ENCODE measurements around the gene OTUB2. TPM values are rescaled to one million over a fixed set of nuclear protein-coding genes. Genes with fewer than 3 reads are reported as not detected.

OTUB2 gene
- total RNA-seq, 4 donors from 2014 or later = 0.11 TPM; not detected in 3

DNA sequence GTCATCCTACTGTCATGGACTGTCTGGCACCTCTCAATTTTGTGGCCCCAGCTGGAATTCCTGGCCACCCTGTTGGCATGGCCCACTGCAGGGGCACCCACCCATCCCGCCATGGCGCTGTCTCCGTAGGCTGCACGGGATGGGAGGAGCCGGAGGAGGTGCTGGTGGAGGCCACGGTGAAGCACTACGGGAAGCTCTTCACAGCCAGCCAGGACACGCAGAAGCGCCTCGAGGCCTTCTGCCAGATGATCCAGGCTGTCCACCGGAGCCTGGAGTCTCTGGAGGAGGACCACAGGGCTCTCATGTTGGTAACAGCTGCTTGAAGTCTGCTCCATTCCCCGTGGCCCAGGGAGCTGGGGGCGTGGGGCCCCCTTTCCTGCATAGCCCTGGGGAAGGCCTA is 25.1 kb upstream of the OTUB2 start:
- in situ Hi-C loops (cut with MboI; ENCODE audit: low sequenced_read_pairs in 4 of 4) (loop anchor here in 3 of 4 donors (5.0 to 10.0 kb wide), 2 partner anchors 59 to 346 kb away; no protein-coding TSS in a partner anchor), intact Hi-C loops (cut with DNase I; ENCODE audit: low total_unique reads) (loop anchor here (1.0 to 10.0 kb wide), 2 partner anchors 61 to 346 kb away; no protein-coding TSS in a partner anchor)
- ATAC-seq = no peak

DNA sequence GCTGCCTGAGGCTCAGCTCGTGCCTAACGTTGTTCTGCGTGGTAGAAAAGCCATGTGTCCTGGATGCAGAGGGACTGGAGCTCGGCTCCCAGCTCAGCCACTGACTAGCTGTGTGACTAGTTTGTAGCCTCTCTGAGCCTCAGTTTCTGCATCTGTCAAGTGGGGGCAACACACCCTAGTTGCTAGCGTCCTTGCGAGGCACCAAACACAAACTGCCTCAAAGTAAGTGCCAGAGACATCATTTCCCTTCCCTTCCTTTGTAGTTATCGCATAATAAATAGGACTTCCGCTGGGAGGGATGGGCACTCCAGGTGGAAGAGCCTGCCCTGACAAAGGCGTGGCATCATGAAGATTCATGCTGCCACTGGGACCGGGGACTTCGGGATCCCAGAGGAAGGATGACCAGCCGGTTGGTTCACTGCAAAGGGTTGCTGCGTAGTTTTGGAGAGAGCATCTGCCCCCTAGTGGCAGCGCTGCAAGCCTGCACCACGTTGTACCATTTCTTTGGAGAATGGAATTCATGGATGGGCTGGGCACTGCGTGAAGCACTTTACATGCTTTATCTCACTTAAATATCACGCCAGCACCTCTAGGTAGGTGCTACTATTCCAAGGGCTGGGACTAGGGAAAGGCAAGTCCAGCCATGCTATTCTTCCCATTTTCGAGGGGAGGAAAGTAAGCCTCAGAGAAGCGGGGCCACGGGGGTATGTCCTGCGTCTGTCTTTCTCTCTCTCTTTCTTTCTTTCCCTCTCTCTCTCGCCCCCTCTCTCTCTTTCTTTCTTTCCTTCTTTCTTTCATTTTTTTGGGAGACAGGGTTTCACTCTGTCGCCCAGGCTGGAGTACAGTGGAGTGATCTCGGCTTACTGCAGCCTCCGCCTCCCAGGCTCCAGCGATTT is 24.4 kb upstream of the OTUB2 start:
- peak; percentile 52 to 76 for DNase-seq
- in situ Hi-C loops (cut with MboI; ENCODE audit: low sequenced_read_pairs in 4 of 4) = loop anchor here in 3 of 4 donors (5.0 to 10.0 kb wide), 2 partner anchors 59 to 347 kb away; no protein-coding TSS in a partner anchor

More for the DNA sequence above, 25.1 kb upstream of the OTUB2 start:
- Histone ChIP-seq H3K27me3 (no peaks in the 10 kb centered on the region), H3K4me1 (peaks cover 37 to 41% of the 10 kb centered on the region in 2 donors), H3K27ac (peak overlapping the region in 3 of 4 donors; percentile 2 to 56 (median 8)), H3K36me3 (no peaks in the 10 kb centered on the region), H3K4me3 (no peak overlapping the region), H3K9me3 (no peaks in the 10 kb centered on the region)
- TF ChIP-seq, protein P1, sequence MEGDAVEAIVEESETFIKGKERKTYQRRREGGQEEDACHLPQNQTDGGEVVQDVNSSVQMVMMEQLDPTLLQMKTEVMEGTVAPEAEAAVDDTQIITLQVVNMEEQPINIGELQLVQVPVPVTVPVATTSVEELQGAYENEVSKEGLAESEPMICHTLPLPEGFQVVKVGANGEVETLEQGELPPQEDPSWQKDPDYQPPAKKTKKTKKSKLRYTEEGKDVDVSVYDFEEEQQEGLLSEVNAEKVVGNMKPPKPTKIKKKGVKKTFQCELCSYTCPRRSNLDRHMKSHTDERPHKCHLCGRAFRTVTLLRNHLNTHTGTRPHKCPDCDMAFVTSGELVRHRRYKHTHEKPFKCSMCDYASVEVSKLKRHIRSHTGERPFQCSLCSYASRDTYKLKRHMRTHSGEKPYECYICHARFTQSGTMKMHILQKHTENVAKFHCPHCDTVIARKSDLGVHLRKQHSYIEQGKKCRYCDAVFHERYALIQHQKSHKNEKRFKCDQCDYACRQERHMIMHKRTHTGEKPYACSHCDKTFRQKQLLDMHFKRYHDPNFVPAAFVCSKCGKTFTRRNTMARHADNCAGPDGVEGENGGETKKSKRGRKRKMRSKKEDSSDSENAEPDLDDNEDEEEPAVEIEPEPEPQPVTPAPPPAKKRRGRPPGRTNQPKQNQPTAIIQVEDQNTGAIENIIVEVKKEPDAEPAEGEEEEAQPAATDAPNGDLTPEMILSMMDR (IDR thresholded peaks at IDR 0.05 in 4 of 5, conservative IDR thresholded peaks at IDR 0.05 in 1 of 5) = no peak
- no peak for TF ChIP-seq POLR2A (IDR thresholded peaks at IDR 0.05)
- no peak for DNase-seq

DNA sequence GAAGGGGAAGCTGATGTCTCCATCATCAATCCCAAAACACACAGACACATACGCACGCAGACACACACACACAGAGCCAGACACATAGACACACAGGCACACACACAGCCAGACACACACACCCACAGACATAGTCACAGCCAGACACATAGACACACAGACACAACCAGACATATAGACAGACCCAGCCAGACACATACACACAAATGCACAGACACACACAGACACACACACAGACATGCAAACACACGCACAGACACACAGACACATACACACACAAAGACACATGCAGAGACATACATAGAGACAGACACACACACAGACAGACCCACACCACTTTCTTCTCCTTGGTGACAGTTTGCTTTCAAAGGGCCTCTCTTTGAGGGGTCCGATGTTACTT is 22.7 kb upstream of the OTUB2 start:
- Histone ChIP-seq H3K4me1 (peaks cover 13 to 18% of the 10 kb centered on the region in 2 donors), H3K27ac (no peak overlapping the region), H3K36me3 (no peaks in the 10 kb centered on the region), H3K4me3 (no peak overlapping the region), H3K27me3 (no peaks in the 10 kb centered on the region), H3K9me3 (no peaks in the 10 kb centered on the region)
- no peak for TF ChIP-seq POLR2A (IDR thresholded peaks at IDR 0.05)
- TF ChIP-seq, protein P1 (IDR thresholded peaks at IDR 0.05 in 4 of 5, conservative IDR thresholded peaks at IDR 0.05 in 1 of 5) = no peak
- no peak for ATAC-seq
- in situ Hi-C loops (cut with MboI; ENCODE audit: low sequenced_read_pairs in 4 of 4) = loop anchor here in 3 of 4 donors (5.0 to 10.0 kb wide), 2 partner anchors 61 to 349 kb away; no protein-coding TSS in a partner anchor
- intact Hi-C loops (cut with DNase I; ENCODE audit: low total_unique reads) = loop anchor here (10.0 kb wide), 1 partner anchor 349 kb away; no protein-coding TSS in a partner anchor
- DNase-seq = no peak

More for the DNA sequence above, 24.4 kb upstream of the OTUB2 start:
- Histone ChIP-seq H3K27me3 (no peaks in the 10 kb centered on the region), H3K36me3 (no peaks in the 10 kb centered on the region), H3K27ac (peak overlapping the region in 2 of 4 donors; percentile 2 to 56), H3K9me3 (no peaks in the 10 kb centered on the region), H3K4me3 (no peak overlapping the region), H3K4me1 (peaks cover 29 to 33% of the 10 kb centered on the region in 2 donors)
- TF ChIP-seq, protein P1 (IDR thresholded peaks at IDR 0.05 in 4 of 5, conservative IDR thresholded peaks at IDR 0.05 in 1 of 5) = peak; percentile 89 to 97 (median 96)
- no peak for TF ChIP-seq POLR2A (IDR thresholded peaks at IDR 0.05)
- intact Hi-C loops (cut with DNase I; ENCODE audit: low total_unique reads) = loop anchor here (1.0 to 10.0 kb wide), 2 partner anchors 61 to 347 kb away; no protein-coding TSS in a partner anchor
- peak; percentile 66 to 76 for ATAC-seq

DNA sequence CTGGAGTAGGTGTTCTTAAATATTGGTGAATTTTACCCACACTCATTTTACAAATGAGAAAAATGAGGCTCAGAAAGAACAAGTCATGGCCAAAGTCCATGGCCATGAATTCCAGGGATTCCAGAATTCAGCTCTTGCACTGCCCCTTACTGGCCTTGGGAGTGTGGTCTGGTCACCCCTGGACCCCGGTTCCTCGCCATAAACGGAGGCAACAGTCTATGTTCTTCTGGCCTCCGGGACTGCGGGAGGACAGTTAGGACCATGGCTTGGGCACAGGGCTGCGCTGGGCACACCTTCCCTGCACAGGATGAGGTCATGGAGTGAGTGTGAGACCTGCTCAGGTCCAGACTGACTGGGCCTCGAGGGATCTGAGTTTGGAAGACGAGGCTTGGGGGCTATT is 22.1 kb upstream of the OTUB2 start:
- ATAC-seq (no peak), DNase-seq (no peak)
- Histone ChIP-seq H3K4me3 (no peak overlapping the region), H3K36me3 (no peaks in the 10 kb centered on the region), H3K27ac (no peak overlapping the region), H3K27me3 (no peaks in the 10 kb centered on the region), H3K9me3 (no peaks in the 10 kb centered on the region), H3K4me1 (peaks cover 7 to 12% of the 10 kb centered on the region in 2 donors)
- in situ Hi-C loops (cut with MboI; ENCODE audit: low sequenced_read_pairs in 4 of 4) (loop anchor here in 3 of 4 donors (5.0 to 10.0 kb wide), 2 partner anchors 62 to 349 kb away; no protein-coding TSS in a partner anchor), intact Hi-C loops (cut with DNase I; ENCODE audit: low total_unique reads) (loop anchor here (10.0 kb wide), 1 partner anchor 349 kb away; no protein-coding TSS in a partner anchor)
- TF ChIP-seq POLR2A (IDR thresholded peaks at IDR 0.05) = no peak
- TF ChIP-seq, protein P1 (IDR thresholded peaks at IDR 0.05 in 4 of 5, conservative IDR thresholded peaks at IDR 0.05 in 1 of 5) = no peak
